Stomach (tissue), 9 donors: ENCODE measurements around the gene KRTCAP2. TPM values are rescaled to one million over a fixed set of nuclear protein-coding genes. Genes with fewer than 3 reads are reported as not detected.

Source experiments
- DNase-seq, 2 donors: peaks; one replicate each; pipeline versions ENCODE4 v3.0.0 to v3.0.0-alpha.2; 2013 to 2019
- H3K27ac ChIP-seq, 5 donors: fragments of 200-600 bp in 4 of 5; sonication (generic) in 4 of 5; one replicate each; pipeline ENCODE4 v1.5.1; 2013 to 2019; ENCODE audit warnings: mild to moderate bottlenecking in 1 of 5, moderate library complexity in 1 of 5
- H3K27me3 ChIP-seq, 3 donors: fragments of 200-600 bp; sonication (generic); one replicate each; pipeline ENCODE4 v1.5.1; 2017 to 2019; ENCODE audit warnings: mixed run types in 1 of 3
- H3K36me3 ChIP-seq, 4 donors: fragments of 200-600 bp; sonication (generic); 1 replicate in 3 of 4; 2 replicates in 1 of 4; pipeline ENCODE4 v1.5.1; 2016 to 2019
- H3K4me1 ChIP-seq, 4 donors: fragments of 200-600 bp; sonication (generic); one replicate each; pipeline ENCODE4 v1.5.1; 2016 to 2019
- H3K4me3 ChIP-seq, 4 donors: fragments of 200-600 bp; sonication (generic) in 3 of 4; one replicate each; pipeline ENCODE4 v1.5.1; 2016 to 2019; ENCODE audit warnings: mild to moderate bottlenecking in 1 of 4
- H3K9me3 ChIP-seq, 4 donors: fragments of 200-600 bp; sonication (generic); one replicate each; pipeline ENCODE4 v1.5.1; 2016 to 2019
- CTCF ChIP-seq, 7 experiments: fragments of 450-650 bp in 4 of 7; fragments of 200-600 bp in 3 of 7; sonication (generic) in 3 of 7; IDR thresholded peaks; one replicate each; pipeline ENCODE4 v1.5.1; 2016 to 2019; ENCODE audit warnings: antibody characterized with exemption in 7 of 7, control low read depth in 2 of 7, mild to moderate bottlenecking in 1 of 7
- EP300 ChIP-seq: sonication (generic); formaldehyde crosslinking; IDR thresholded peaks from one replicate; pipeline ENCODE4 v1.6.1; 2017; ENCODE audit warnings: antibody characterized with exemption
- POLR2A ChIP-seq, 4 donors: fragments of 450-650 bp; IDR thresholded peaks; one replicate each; pipeline ENCODE4 v1.6.1; 2016; ENCODE audit warnings: antibody characterized with exemption in 4 of 4, control low read depth in 2 of 4, mild to moderate bottlenecking in 1 of 4, moderate library complexity in 1 of 4
- POLR2AphosphoS5 ChIP-seq, 3 donors: sonication (generic); formaldehyde crosslinking; IDR thresholded peaks; one replicate each; pipeline ENCODE4 v1.6.1; 2016; ENCODE audit warnings: antibody characterized with exemption in 3 of 3
- WGBS, 5 donors: extraction: QIAGEN DNeasy Blood & Tissue Kit in 3 of 5; methylation state at CpG; one replicate each; pipeline versions ENCODE4 v1.1.5 to v1.1.7; 2013 to 2018; 5-methylcytosine and 5-hydroxymethylcytosine counted together
- intact Hi-C: fragments of 100-400 bp; cut with DNase I; formaldehyde crosslinking; loops from one replicate; pipeline ENCODE4 v1.15.1; 2023; ENCODE audit warnings: low total_unique reads
- polyA plus RNA-seq, 3 donors: library from polyadenylated mRNA; stranded (reverse); fragments of 200-250 nt; gene quantifications; one replicate each; pipeline ENCODE4 v1.2.3, GENCODE V29; 2013
- total RNA-seq, 5 donors: library from RNA; depleted of rRNA; stranded (reverse); fragments of >200 nt; gene quantifications; one replicate each; pipeline versions ENCODE4 v1.1.0 to v1.2.3, GENCODE V29; 2014 to 2016
- donor health status: healthy with polysubstance abuse.
- donor health status: Bipolar disorder and iron deficiency.
- donor health status: healthy.

KRTCAP2 gene
- total and polyA plus RNA-seq, 8 donors: 60.8 to 399 (median 184) TPM

DNA sequence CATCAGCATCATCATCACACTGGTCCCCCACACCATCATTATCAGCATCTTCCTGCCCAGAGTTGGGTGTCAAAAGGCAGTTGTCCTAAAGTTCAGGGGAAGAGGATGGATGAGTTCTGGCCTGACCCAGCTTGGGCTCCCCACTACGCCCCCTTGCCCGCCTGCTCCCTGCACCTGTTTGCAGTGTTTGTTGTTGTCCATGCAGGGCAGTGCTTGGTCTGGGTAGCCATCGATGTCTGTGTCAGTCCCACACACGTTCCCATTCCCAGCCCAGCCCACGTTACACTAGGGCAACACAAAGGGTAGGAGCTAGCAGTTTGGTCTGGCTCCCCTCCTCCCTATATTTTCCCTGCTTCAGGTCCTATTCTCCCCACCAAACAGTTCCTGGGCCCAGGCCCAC lies 27.8 kb upstream of the KRTCAP2 start:
- Histone ChIP-seq H3K4me1 (peaks cover 0 to 15% (median 2%) of the 10 kb centered on the region in 4 donors), H3K4me3 (no peak overlapping the region), H3K27me3 (no peaks in the 10 kb centered on the region), H3K9me3 (no peaks in the 10 kb centered on the region), H3K36me3 (peaks cover 3 to 50% (median 40%) of the 10 kb centered on the region in 4 donors), H3K27ac (no peak overlapping the region)
- TF ChIP-seq POLR2AphosphoS5 (IDR thresholded peaks at IDR 0.05): no peak
- TF ChIP-seq POLR2A (IDR thresholded peaks at IDR 0.05): no peak
- no peak for TF ChIP-seq EP300
- no peak for TF ChIP-seq CTCF (IDR thresholded peaks at IDR 0.05)
- no peak for DNase-seq
- intact Hi-C loops: no loop called here
- 84 to 92% (median 90%) methylated on average over 5 of the region's 5 CpGs for WGBS, 5 donors

GRCh38 chr1:155199792-155200191 lies 26.7 kb upstream of the KRTCAP2 start:
- TF ChIP-seq POLR2A (IDR thresholded peaks at IDR 0.05) (no peak), EP300 (no peak), POLR2AphosphoS5 (IDR thresholded peaks at IDR 0.05) (no peak), CTCF (IDR thresholded peaks at IDR 0.05) (no peak)
- no peak for DNase-seq
- Histone ChIP-seq H3K4me1 (peaks cover 11 to 24% (median 13%) of the 10 kb centered on the region in 4 donors), H3K27me3 (no peaks in the 10 kb centered on the region), H3K9me3 (no peaks in the 10 kb centered on the region), H3K27ac (no peak overlapping the region), H3K36me3 (peaks cover 3 to 50% (median 40%) of the 10 kb centered on the region in 4 donors), H3K4me3 (no peak overlapping the region)
- intact Hi-C loops: no loop called here
- WGBS, 5 donors: 85 to 92% (median 88%) methylated on average over 4 of the region's 4 CpGs

GRCh38 chr1:155198547-155198906 lies 25.4 kb upstream of the KRTCAP2 start:
- Histone ChIP-seq H3K9me3 (no peaks in the 10 kb centered on the region), H3K36me3 (peaks cover 3 to 50% (median 40%) of the 10 kb centered on the region in 4 donors), H3K4me1 (peaks cover 22 to 37% (median 25%) of the 10 kb centered on the region in 4 donors), H3K27me3 (no peaks in the 10 kb centered on the region), H3K4me3 (no peak overlapping the region), H3K27ac (no peak overlapping the region)
- 92 to 97% (median 95%) methylated on average over 3 of the region's 3 CpGs for WGBS, 5 donors
- TF ChIP-seq POLR2AphosphoS5 (IDR thresholded peaks at IDR 0.05): no peak
- TF ChIP-seq POLR2A (IDR thresholded peaks at IDR 0.05): no peak
- TF ChIP-seq CTCF (IDR thresholded peaks at IDR 0.05): no peak
- no peak for TF ChIP-seq EP300
- peak in 1 of 2 donors; percentile 25 for DNase-seq
- intact Hi-C loops: no loop called here

- no peak overlapping the region for H3K4me3 ChIP-seq
- 91 to 94% (median 93%) methylated on average over 14 to 15 of the region's 15 CpGs for WGBS, 5 donors
- intact Hi-C loops: no loop called here
Observed at GRCh38 chr1:155197901-155198546, 24.9 kb upstream of the KRTCAP2 start.

More at GRCh38 chr1:155197901-155198546, 24.9 kb upstream of the KRTCAP2 start:
- TF ChIP-seq EP300: no peak
- no peak for TF ChIP-seq CTCF (IDR thresholded peaks at IDR 0.05)
- no peak for TF ChIP-seq POLR2A (IDR thresholded peaks at IDR 0.05)
- TF ChIP-seq POLR2AphosphoS5 (IDR thresholded peaks at IDR 0.05): no peak
- Histone ChIP-seq H3K27me3 (no peaks in the 10 kb centered on the region), H3K27ac (no peak overlapping the region), H3K9me3 (no peaks in the 10 kb centered on the region), H3K36me3 (peaks cover 3 to 50% (median 40%) of the 10 kb centered on the region in 4 donors), H3K4me1 (peaks cover 23 to 42% (median 28%) of the 10 kb centered on the region in 4 donors)
- no peak for DNase-seq
